ENCODE results near the gene A4GALT. TPM values are rescaled to one million over a fixed set of nuclear protein-coding genes. Genes with fewer than 3 reads are reported as not detected.
A peak's percentile ranks its signal among the peaks of the same experiment; 100 is the strongest.

Gene A4GALT
- total RNA-seq, 2 experiments from 2014 or later = not detected

- no peak overlapping the region for H3K4me3 ChIP-seq (ENCODE audit: low read length)
- H3K36me3 ChIP-seq (ENCODE audit: insufficient read depth, low read length) = no peaks in the 10 kb centered on the region
- POLR2A ChIA-PET = no interaction called here
- CTCF ChIA-PET = no interaction called here
- Mint-ChIP-seq H3K27ac (no peak overlapping the region), H3K27me3 (peaks cover 69% of the 10 kb centered on the region), H3K36me3 (ENCODE audit: low read depth) (no peaks in the 10 kb centered on the region), H3K9me3 (no peaks in the 10 kb centered on the region), H3K4me1 (ENCODE audit: low read depth) (peaks cover 16% of the 10 kb centered on the region), H3K4me3 (no peak overlapping the region)
- H3K4me1 ChIP-seq (ENCODE audit: insufficient read depth, low read length) = peaks cover 12% of the 10 kb centered on the region
- no peak for TF ChIP-seq CTCF (IDR thresholded peaks at IDR 0.05)
- intact Hi-C loops (cut with DNase I, micrococcal nuclease) = no loop called here
- ATAC-seq (ENCODE audit: poor library complexity) = no peak
- no peaks in the 10 kb centered on the region for H3K9me3 ChIP-seq (ENCODE audit: control insufficient read depth in 1 of 2, insufficient read depth in 1 of 2, low read length in 2 of 2)
- no peak overlapping the region for H3K27ac ChIP-seq (ENCODE audit: low read depth in 1 of 2, low read length in 2 of 2)
- DNase-seq = peak in 1 of 14 experiments; percentile 7
- H3K27me3 ChIP-seq (ENCODE audit: control insufficient read depth in 1 of 2, insufficient read depth in 2 of 2, low read length in 2 of 2) = peaks cover 35 to 52% of the 10 kb centered on the region in 2 experiments
Measured at GRCh38 chr22:42716649-42717127, 4.0 kb downstream of the A4GALT start.

- peaks cover 13% of the 10 kb centered on the region for H3K4me1 Mint-ChIP-seq (ENCODE audit: low read depth)
- H3K27me3 Mint-ChIP-seq = peaks cover 69% of the 10 kb centered on the region
- peaks cover 31 to 48% of the 10 kb centered on the region in 2 experiments for H3K27me3 ChIP-seq (ENCODE audit: control insufficient read depth in 1 of 2, insufficient read depth in 2 of 2, low read length in 2 of 2)
Measured at GRCh38 chr22:42716221-42716620, 4.4 kb downstream of the A4GALT start.

GRCh38 chr22:42714768-42715390, 5.8 kb downstream of the A4GALT start:
- TF ChIP-seq CTCF (IDR thresholded peaks at IDR 0.05) = no peak
- Mint-ChIP-seq H3K9me3 (no peaks in the 10 kb centered on the region), H3K4me3 (no peak overlapping the region), H3K4me1 (ENCODE audit: low read depth) (peaks cover 9% of the 10 kb centered on the region), H3K27ac (no peak overlapping the region), H3K36me3 (ENCODE audit: low read depth) (no peaks in the 10 kb centered on the region), H3K27me3 (peaks cover 75% of the 10 kb centered on the region)
- Histone ChIP-seq H3K4me3 (ENCODE audit: low read length) (no peak overlapping the region), H3K27me3 (ENCODE audit: control insufficient read depth in 1 of 2, insufficient read depth in 2 of 2, low read length in 2 of 2) (peaks cover 25 to 38% of the 10 kb centered on the region in 2 experiments), H3K27ac (ENCODE audit: low read depth in 1 of 2, low read length in 2 of 2) (no peak overlapping the region), H3K9me3 (ENCODE audit: control insufficient read depth in 1 of 2, insufficient read depth in 1 of 2, low read length in 2 of 2) (peaks cover 1 to 6% of the 10 kb centered on the region in 2 experiments), H3K4me1 (ENCODE audit: insufficient read depth, low read length) (peaks cover 5% of the 10 kb centered on the region), H3K36me3 (ENCODE audit: insufficient read depth, low read length) (no peaks in the 10 kb centered on the region)
- intact Hi-C loops (cut with DNase I, micrococcal nuclease) = no loop called here
- CTCF ChIA-PET = no interaction called here
- POLR2A ChIA-PET = no interaction called here
- ATAC-seq (ENCODE audit: poor library complexity) (no peak), DNase-seq (no peak)

More at GRCh38 chr22:42716221-42716620, 4.4 kb downstream of the A4GALT start:
- no peak for ATAC-seq (ENCODE audit: poor library complexity)
- TF ChIP-seq CTCF (IDR thresholded peaks at IDR 0.05) = no peak
- Mint-ChIP-seq H3K4me3 (no peak overlapping the region), H3K27ac (no peak overlapping the region), H3K36me3 (ENCODE audit: low read depth) (no peaks in the 10 kb centered on the region), H3K9me3 (no peaks in the 10 kb centered on the region)
- no peaks in the 10 kb centered on the region for H3K36me3 ChIP-seq (ENCODE audit: insufficient read depth, low read length)
- peaks cover 12% of the 10 kb centered on the region for H3K4me1 ChIP-seq (ENCODE audit: insufficient read depth, low read length)
- ChIA-PET CTCF (no interaction called here), POLR2A (no interaction called here)
- H3K9me3 ChIP-seq (ENCODE audit: control insufficient read depth in 1 of 2, insufficient read depth in 1 of 2, low read length in 2 of 2) = no peaks in the 10 kb centered on the region
- intact Hi-C loops (cut with DNase I, micrococcal nuclease) = no loop called here
- DNase-seq = no peak
- no peak overlapping the region for H3K4me3 ChIP-seq (ENCODE audit: low read length)
- H3K27ac ChIP-seq (ENCODE audit: low read depth in 1 of 2, low read length in 2 of 2) = no peak overlapping the region

All from CD4-positive, alpha-beta T cell (primary cell).